Endodermal cell (in vitro differentiated cells): Measurements from ENCODE around the gene CHST11. TPM values are rescaled to one million over a fixed set of nuclear protein-coding genes. Genes with fewer than 3 reads are reported as not detected.
A peak's percentile ranks its signal among the peaks of the same experiment; 100 is the strongest.

Source experiments
- DNase-seq: peaks from one replicate; pipeline ENCODE4 v3.0.0-alpha.2; 2017
- H3K27ac ChIP-seq: 2 replicates; pipeline ENCODE4 v1.5.1; 2013; ENCODE audit warnings: mild to moderate bottlenecking, low read depth, low read length, moderate library complexity
- H3K27me3 ChIP-seq: 2 replicates; pipeline ENCODE4 v1.6.1; 2013; ENCODE audit warnings: mild to moderate bottlenecking, low read length, moderate library complexity; ENCODE audit not compliant: insufficient read depth, control insufficient read depth, poor library complexity, severe bottlenecking
- H3K36me3 ChIP-seq: 2 replicates; pipeline ENCODE4 v1.7.0; 2013; ENCODE audit warnings: mild to moderate bottlenecking, low read length, moderate library complexity; ENCODE audit not compliant: control insufficient read depth, insufficient read depth
- H3K4me1 ChIP-seq: one replicate; pipeline ENCODE4 v1.7.0; 2013; ENCODE audit warnings: low read length; ENCODE audit not compliant: control insufficient read depth, insufficient read depth
- H3K4me3 ChIP-seq: 2 replicates; pipeline ENCODE4 v1.5.1; 2013; ENCODE audit warnings: mild to moderate bottlenecking, low read length, moderate library complexity
- H3K9ac ChIP-seq: 2 replicates; pipeline ENCODE4 v1.6.1; 2013; ENCODE audit warnings: mild to moderate bottlenecking, low read length, moderate library complexity; ENCODE audit not compliant: poor library complexity, severe bottlenecking; ENCODE audit errors: extremely low read depth
- H3K9me3 ChIP-seq: 2 replicates; pipeline ENCODE4 v1.6.1; 2013; ENCODE audit warnings: mild to moderate bottlenecking, low read length, moderate library complexity; ENCODE audit not compliant: control insufficient read depth
- H3K27ac Mint-ChIP-seq: 2 replicates; pipeline ENCODE4 v1.8.0; 2020; ENCODE audit warnings: mixed read lengths
- H3K27me3 Mint-ChIP-seq: 2 replicates; pipeline ENCODE4 v1.8.0; 2021; ENCODE audit warnings: mild to moderate bottlenecking, mixed read lengths; ENCODE audit not compliant: insufficient read depth
- H3K36me3 Mint-ChIP-seq: 2 replicates; pipeline ENCODE4 v1.8.0; 2020; ENCODE audit warnings: low read depth, mixed read lengths
- H3K4me1 Mint-ChIP-seq: 2 replicates; pipeline ENCODE4 v1.8.0; 2020; ENCODE audit warnings: mixed read lengths
- H3K4me3 Mint-ChIP-seq: 2 replicates; pipeline ENCODE4 v1.8.0; 2020; ENCODE audit warnings: mild to moderate bottlenecking, moderate library complexity, mixed read lengths
- H3K9me3 Mint-ChIP-seq: 2 replicates; pipeline ENCODE4 v1.8.0; 2020; ENCODE audit warnings: mild to moderate bottlenecking, mixed read lengths
- CTCF ChIP-seq: fragments of 200-600 bp; sonication (generic); conservative IDR thresholded peaks from 2 replicates; pipeline ENCODE4 v1.5.0; 2021; ENCODE audit warnings: antibody characterized with exemption, mild to moderate bottlenecking
- WGBS, 2 experiments: methylation state at CpG; one replicate each; pipeline versions ENCODE4 v1.1.5 to v1.1.7; 2013; ENCODE audit warnings: missing lambda C conversion rate in 2 of 2, mixed read lengths in 1 of 2; ENCODE audit not compliant: insufficient coverage in 1 of 2, insufficient read length in 1 of 2; 5-methylcytosine and 5-hydroxymethylcytosine counted together
- total RNA-seq, 2 donors: library from RNA; stranded (reverse); fragmentation: NEBNext Ultra II Directional in 1 of 2; extraction: Animal tissue kit (Norgen Biotek cat#: 25700) in 1 of 2; gene quantifications; 2 replicates in 1 of 2; 3 replicates in 1 of 2; pipeline ENCODE4 v1.2.1, GENCODE V29; 2021

The CHST11 gene
- total RNA-seq, 2 donors from 2014 or later = 30.7 to 36.2 TPM

- DNase-seq = no peak
- no peak for TF ChIP-seq CTCF
- peaks cover 2% of the 10 kb centered on the region for H3K36me3 Mint-ChIP-seq
These were observed 46.4 kb upstream of the CHST11 start for GRCh38 chr12:104410326-104410725.

GRCh38 chr12:104410786-104411185 lies 46.0 kb upstream of the CHST11 start:
- H3K4me1 ChIP-seq = peaks cover 3% of the 10 kb centered on the region
- Mint-ChIP-seq H3K4me3 (no peak overlapping the region), H3K36me3 (peaks cover 2% of the 10 kb centered on the region), H3K9me3 (peaks cover 20% of the 10 kb centered on the region), H3K27me3 (peaks cover 14% of the 10 kb centered on the region), H3K4me1 (peaks cover 32% of the 10 kb centered on the region), H3K27ac (no peak overlapping the region)
- no peak for TF ChIP-seq CTCF
- WGBS, 2 experiments = 100% methylated on average over 1 of the region's 1 CpG; no CpG with 5 or more reads in 1 of the 2 experiments
- H3K27me3 ChIP-seq = no peaks in the 10 kb centered on the region
- peaks cover 29% of the 10 kb centered on the region for H3K9me3 ChIP-seq
- no peak overlapping the region for H3K27ac ChIP-seq
- DNase-seq = no peak
- no peak overlapping the region for H3K4me3 ChIP-seq
- H3K36me3 ChIP-seq = no peaks in the 10 kb centered on the region
- no peak overlapping the region for H3K9ac ChIP-seq

More at GRCh38 chr12:104410326-104410725, 46.4 kb upstream of the CHST11 start:
- no peaks in the 10 kb centered on the region for H3K27me3 ChIP-seq
- no peak overlapping the region for H3K4me3 Mint-ChIP-seq
- no peak overlapping the region for H3K4me3 ChIP-seq
- no peaks in the 10 kb centered on the region for H3K36me3 ChIP-seq
- peaks cover 3% of the 10 kb centered on the region for H3K4me1 ChIP-seq
- H3K27ac Mint-ChIP-seq = no peak overlapping the region
- peaks cover 24% of the 10 kb centered on the region for H3K9me3 Mint-ChIP-seq
- H3K4me1 Mint-ChIP-seq = peaks cover 32% of the 10 kb centered on the region
- H3K9me3 ChIP-seq = peaks cover 33% of the 10 kb centered on the region
- no peak overlapping the region for H3K9ac ChIP-seq
- H3K27me3 Mint-ChIP-seq = peaks cover 14% of the 10 kb centered on the region
- no peak overlapping the region for H3K27ac ChIP-seq

- no peak overlapping the region for H3K4me3 ChIP-seq
- 92 to 98% methylated on average over 10 to 16 of the region's 16 CpGs for WGBS, 2 experiments
- no peaks in the 10 kb centered on the region for H3K36me3 ChIP-seq
- no peak overlapping the region for H3K27ac ChIP-seq
- DNase-seq = peak; percentile 70
- Mint-ChIP-seq H3K36me3 (no peaks in the 10 kb centered on the region), H3K4me3 (no peak overlapping the region), H3K27me3 (peaks cover 11% of the 10 kb centered on the region), H3K4me1 (peaks cover 32% of the 10 kb centered on the region), H3K27ac (no peak overlapping the region), H3K9me3 (peaks cover 10% of the 10 kb centered on the region)
- H3K9me3 ChIP-seq = peaks cover 18% of the 10 kb centered on the region
- no peak overlapping the region for H3K9ac ChIP-seq
- no peaks in the 10 kb centered on the region for H3K27me3 ChIP-seq
- no peak for TF ChIP-seq CTCF
- H3K4me1 ChIP-seq = peaks cover 7% of the 10 kb centered on the region
These were observed 44.7 kb upstream of the CHST11 start for GRCh38 chr12:104411826-104412641.
